CD4-positive, alpha-beta T cell treated with Interferon alpha-2 for 1 hour (primary cell): ENCODE results near the gene RPUSD2.
A peak's percentile ranks its signal among the peaks of the same experiment; 100 is the strongest.

Experiments used
- DNase-seq, 2 donors: peaks; one replicate each; pipeline ENCODE4 v3.0.0-alpha.2; 2020 to 2022

The RPUSD2 gene, protein sequence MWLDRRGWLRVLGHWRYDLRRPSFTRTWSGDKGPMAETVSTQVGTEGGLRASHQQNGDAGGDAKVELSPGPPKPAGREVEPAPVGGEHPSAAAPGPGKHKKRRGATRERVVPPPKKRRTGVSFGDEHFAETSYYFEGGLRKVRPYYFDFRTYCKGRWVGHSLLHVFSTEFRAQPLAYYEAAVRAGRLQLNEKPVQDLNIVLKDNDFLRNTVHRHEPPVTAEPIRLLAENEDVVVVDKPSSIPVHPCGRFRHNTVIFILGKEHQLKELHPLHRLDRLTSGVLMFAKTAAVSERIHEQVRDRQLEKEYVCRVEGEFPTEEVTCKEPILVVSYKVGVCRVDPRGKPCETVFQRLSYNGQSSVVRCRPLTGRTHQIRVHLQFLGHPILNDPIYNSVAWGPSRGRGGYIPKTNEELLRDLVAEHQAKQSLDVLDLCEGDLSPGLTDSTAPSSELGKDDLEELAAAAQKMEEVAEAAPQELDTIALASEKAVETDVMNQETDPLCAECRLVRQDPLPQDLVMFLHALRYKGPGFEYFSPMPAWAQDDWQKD

GRCh38 chr15:40569129-40569953 is at the start of gene RPUSD2:
Gene RPUSD2 (plus strand): TSS chr15:40569299. CDS start chr15:40569338, 39 bp downstream.
- DNase-seq: peak; percentile 86 to 93

GRCh38 chr15:40523611-40524010 is 45.5 kb upstream of the RPUSD2 start:
- DNase-seq: no peak

GRCh38 chr15:40525855-40526254 is 43.2 kb upstream of the RPUSD2 start:
- no peak for DNase-seq

- DNase-seq: no peak
Measured at GRCh38 chr15:40528801-40529200, 40.3 kb upstream of the RPUSD2 start.

GRCh38 chr15:40533763-40534364 is 35.2 kb upstream of the RPUSD2 start:
- no peak for DNase-seq

- DNase-seq: no peak
Measured at GRCh38 chr15:40534371-40534770, 34.7 kb upstream of the RPUSD2 start.

DNA sequence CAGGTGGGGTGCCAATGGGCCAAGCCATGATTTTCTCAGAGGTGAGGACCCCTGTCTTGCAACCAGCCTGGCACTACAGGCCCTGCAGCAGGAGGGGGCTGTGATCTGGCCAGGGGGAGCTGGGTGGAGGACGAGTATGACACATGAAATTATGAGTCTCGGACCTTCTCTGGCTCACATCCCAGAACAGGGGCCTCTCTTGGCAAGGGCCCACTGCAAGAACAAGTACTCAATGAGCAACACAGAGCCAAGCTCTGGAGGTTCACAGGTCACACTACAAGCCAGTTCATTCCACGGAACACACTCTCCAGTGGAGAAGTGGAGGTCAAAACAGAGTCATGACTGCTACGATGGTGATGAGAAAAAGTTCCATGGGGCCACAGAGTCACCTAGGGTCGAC is 32.6 kb upstream of the RPUSD2 start:
- DNase-seq: no peak

GRCh38 chr15:40538976-40539375 is 30.1 kb upstream of the RPUSD2 start:
- no peak for DNase-seq

DNA sequence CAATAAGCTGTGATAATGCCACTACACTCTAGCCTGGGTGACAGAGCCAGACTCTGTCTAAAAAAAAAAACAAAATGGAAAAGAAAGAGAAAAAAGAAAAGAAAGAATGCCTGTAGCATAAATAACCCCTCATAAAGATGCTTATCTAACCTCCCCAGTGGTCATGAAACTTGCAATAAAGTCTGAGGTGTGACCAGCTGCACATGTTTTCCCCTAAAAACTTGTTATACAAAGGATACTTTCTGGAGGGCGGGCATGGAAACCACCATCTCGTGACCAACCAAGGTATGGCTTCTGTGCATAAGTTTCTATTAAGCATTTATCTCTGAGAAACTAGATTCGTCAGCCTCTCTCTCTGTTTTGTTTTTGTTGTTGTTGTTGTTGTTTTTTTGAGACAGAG is 26.0 kb upstream of the RPUSD2 start:
- DNase-seq: no peak

DNA sequence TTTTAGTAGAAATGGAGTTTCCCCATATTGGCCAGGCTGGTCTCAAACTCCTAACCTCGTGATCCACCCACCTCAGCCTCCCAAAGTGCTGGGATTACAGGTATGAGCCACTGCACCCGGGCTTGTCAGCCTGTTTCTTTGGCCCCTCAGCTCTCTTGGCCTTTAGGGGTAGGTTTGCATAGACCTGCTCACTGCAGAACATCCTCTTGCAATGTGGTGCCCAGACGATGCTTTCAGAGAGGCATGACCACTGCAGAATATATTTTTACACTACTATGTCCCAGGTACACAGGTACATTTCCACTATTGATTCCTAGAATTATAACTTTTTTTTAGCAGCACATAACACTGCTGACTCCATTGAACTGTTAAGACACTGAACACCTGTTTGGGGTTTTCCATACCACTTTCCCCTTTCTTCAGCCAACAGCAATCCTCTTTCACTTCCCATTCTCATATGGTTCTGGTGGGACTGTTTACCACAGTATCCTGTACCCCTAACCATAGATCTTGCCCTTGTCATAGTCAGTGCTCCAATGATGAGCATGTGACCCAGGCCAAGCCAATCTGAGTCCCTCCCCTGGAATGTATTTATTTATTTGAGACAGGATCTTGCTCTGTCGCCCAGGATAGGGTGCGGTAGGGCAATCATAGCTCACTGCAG is 25.3 kb upstream of the RPUSD2 start:
- no peak for DNase-seq

GRCh38 chr15:40545457-40545856 is 23.6 kb upstream of the RPUSD2 start:
- DNase-seq: no peak

GRCh38 chr15:40548610-40549009 is 20.5 kb upstream of the RPUSD2 start:
- DNase-seq: no peak

DNA sequence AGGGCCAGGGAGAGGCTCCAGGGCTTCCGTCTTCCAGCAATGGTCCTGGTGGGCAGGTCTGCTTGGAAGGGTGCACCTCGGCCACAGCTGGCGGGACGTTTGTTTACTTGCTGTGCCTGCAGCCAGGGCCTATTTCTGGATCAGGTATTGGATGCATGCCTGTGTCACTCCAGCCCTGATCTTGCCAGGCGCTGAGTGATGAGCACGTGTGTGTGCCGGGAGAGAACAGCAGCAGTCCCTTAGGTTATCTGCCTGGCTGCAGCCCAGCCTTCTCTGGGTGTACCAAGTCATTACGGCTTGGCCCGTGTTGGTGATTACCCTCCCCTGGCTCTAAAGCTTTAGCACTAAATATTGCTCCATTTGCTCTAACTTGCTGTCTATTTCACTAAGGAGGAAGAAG is 19.2 kb upstream of the RPUSD2 start:
- no peak for DNase-seq

DNA sequence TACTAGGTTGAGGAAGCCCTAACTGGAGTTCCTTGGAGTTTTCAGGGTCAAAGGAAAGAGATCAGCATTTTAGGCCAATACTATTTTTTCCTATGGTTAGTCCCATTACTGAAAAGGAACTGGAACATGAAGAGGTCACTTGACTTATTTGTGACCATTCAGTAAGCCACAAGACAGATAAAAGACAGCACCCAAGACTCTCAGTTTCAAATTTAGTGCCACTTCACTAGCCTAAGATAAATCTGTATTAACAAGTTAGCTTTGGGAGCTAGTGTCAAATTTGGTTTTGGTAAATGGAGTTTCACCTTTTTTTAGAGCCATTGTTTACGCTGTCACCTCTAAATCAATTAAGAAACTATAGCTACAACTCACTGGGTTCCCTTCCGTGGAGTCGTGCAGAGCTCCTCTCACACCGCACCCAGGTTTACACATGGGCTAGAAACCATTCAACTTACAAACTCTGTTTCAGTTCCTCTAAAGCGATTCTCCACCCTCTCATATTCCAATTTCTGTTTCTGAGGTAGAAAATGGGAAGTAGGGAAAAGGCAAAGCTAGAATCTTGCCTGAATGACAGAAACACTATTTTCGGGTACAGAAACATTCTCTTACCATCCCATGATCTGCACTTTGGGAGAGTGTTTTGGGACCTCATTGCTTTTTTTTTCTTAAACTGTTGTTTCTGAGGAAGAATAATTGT is 18.6 kb upstream of the RPUSD2 start:
- peak in 1 of 2 donors; percentile 37 for DNase-seq

DNA sequence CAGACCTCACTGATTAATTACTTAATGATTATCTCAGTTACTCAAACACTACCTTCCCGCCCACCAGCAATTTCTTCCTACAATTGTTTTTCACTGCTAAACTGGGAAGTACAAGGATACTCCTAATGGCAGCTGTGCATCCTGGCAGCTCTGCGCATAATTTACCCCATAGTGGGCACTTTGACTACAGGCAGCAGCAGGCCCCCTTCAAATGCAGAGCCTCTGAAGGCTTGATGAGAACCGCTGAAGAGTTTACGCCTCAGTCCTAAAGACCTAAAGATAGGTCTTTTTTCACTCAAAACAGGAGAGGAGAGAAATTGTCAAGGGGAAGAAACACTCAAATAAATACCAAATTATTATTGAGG is 15.0 kb upstream of the RPUSD2 start:
- no peak for DNase-seq

DNA sequence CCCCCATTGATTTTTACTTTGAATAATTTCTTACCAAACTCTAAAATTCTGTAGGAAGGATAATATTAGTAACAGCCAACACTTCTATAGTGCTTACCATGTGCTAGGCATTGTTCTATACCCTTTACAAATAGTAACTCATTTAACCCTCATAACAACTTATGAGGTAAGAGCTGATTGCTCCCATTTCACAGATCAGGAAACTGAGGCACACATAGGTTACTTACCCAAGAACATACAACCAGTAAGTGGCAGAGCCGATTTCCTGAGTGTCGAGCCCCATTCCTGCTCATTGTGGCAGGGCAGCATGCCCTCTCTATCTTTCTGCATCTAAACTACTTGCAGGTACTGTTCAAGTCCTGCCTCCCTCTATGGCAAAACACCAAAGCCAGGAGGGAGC is 13.2 kb upstream of the RPUSD2 start:
- DNase-seq: no peak

DNA sequence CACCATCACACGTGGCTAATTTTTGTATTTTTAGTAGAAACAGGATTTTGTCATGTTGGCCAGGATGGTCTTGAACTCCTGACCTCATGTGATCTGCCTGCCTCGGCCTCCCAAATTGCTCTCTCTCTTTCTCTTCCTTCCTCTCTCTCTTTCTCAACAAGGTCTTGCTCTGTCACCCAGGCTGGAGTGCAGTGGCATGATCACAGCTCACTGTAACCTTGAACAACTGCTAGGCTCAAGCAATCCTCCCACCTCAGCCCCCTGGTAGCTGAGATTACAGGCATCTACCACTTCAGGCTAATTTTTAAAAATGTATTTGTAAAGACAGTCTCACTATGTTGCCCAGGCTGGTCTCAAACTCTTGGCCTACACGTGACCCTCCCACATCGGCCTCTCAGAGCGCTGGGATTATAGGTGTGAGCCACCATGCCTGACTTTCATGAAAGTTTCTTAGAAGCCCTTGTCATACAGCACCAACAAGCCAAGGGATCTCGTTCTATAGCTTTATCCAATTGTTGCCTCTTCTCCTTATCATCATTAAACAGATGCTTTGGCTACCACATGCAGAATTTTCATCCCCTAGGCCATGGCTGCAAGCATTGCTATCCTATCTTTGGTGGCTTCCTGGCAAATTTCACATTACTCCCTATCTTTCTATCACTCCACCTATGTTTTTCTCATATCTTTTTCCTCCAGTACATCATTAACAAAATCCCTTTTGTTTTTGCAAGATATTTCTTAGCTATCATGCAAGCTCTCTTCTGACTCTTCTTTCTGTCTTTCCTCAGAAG is 10.0 kb upstream of the RPUSD2 start:
- no peak for DNase-seq

DNA sequence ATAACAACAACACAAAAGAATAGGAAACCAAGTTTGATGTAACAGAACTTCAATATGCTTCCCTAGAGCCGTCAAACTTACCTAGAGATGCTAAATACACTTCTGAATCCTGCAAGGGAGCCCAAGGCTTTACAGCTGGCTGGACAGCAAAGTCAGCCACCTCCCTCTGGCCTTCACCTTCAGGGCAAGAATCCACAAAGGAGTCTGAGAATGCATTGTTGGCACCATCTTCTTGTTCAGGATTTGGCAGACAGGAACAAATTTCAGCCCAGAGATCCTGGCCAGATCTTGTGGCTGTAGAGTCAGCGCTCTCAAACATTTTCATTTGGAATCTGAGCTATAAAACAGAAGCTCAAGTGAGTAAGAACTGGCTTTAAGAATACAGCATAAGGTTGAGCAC is 6.4 kb upstream of the RPUSD2 start:
- DNase-seq: no peak

- DNase-seq: no peak
Measured at GRCh38 chr15:40563426-40563825, 5.7 kb upstream of the RPUSD2 start.

DNA sequence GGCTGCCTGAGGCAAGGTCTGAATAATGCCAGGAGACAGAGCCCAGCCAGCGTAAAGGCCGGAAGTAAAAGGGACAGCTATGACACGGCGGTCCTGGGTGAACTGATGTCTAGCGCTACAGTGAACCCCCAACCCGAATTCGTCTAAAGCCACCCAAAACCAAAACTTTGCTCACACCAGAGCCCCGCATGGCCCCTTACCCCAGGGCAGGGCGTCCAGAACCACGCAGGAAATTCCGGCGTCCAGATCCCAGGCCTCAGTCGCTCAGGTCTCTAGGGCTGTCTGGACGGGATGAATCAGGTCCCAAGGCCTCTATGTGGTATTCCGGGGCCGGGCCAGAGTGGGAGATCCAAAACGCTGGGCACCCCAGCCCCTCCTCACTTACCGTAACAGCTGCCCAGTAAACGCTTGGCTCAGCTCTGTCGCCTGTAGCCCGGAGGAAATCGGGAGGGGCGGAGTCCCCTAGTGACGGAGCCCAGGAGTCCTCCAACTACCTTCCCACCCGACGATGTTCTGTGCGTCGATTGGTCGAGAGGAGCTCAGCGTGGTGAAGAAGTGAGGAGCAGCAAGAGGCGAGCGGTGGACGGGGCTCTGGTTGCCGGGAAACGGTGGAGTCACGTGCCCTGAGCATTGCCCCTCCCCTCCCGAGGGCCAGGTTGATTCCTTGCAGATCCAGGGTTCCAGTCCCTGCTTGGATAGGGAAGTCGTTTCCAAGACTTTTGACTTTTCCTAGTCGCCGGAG is 4.3 kb upstream of the RPUSD2 start, which contains the start of gene CCDC32:
Gene CCDC32, minus strand, starts transcription at position 452 of the 742 bp plus-strand sequence. CDS start 2,027 bp downstream, outside the sequence.
- peak; percentile 94 to 96 for DNase-seq
